Measurements from ENCODE around the gene CFTR. TPM values are rescaled to one million over a fixed set of nuclear protein-coding genes. Genes with fewer than 3 reads are reported as not detected.

CFTR gene
- total and polyA plus RNA-seq, 10 of the 15 experiments (the other 5 are each of a cell fraction or from before 2014, with no cell fraction given): 0.02 to 2.3 (median 0.21) TPM; not detected in 1

DNA sequence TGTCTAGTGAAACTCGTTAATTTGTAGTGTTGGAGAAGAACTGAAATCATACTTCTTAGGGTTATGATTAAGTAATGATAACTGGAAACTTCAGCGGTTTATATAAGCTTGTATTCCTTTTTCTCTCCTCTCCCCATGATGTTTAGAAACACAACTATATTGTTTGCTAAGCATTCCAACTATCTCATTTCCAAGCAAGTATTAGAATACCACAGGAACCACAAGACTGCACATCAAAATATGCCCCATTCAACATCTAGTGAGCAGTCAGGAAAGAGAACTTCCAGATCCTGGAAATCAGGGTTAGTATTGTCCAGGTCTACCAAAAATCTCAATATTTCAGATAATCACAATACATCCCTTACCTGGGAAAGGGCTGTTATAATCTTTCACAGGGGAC is 187.6 kb downstream of the CFTR start (continued):
- TF ChIP-seq, protein P1, sequence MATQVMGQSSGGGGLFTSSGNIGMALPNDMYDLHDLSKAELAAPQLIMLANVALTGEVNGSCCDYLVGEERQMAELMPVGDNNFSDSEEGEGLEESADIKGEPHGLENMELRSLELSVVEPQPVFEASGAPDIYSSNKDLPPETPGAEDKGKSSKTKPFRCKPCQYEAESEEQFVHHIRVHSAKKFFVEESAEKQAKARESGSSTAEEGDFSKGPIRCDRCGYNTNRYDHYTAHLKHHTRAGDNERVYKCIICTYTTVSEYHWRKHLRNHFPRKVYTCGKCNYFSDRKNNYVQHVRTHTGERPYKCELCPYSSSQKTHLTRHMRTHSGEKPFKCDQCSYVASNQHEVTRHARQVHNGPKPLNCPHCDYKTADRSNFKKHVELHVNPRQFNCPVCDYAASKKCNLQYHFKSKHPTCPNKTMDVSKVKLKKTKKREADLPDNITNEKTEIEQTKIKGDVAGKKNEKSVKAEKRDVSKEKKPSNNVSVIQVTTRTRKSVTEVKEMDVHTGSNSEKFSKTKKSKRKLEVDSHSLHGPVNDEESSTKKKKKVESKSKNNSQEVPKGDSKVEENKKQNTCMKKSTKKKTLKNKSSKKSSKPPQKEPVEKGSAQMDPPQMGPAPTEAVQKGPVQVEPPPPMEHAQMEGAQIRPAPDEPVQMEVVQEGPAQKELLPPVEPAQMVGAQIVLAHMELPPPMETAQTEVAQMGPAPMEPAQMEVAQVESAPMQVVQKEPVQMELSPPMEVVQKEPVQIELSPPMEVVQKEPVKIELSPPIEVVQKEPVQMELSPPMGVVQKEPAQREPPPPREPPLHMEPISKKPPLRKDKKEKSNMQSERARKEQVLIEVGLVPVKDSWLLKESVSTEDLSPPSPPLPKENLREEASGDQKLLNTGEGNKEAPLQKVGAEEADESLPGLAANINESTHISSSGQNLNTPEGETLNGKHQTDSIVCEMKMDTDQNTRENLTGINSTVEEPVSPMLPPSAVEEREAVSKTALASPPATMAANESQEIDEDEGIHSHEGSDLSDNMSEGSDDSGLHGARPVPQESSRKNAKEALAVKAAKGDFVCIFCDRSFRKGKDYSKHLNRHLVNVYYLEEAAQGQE (IDR thresholded peaks at IDR 0.05; ENCODE audit: low read depth, low read length): no peak

DNA sequence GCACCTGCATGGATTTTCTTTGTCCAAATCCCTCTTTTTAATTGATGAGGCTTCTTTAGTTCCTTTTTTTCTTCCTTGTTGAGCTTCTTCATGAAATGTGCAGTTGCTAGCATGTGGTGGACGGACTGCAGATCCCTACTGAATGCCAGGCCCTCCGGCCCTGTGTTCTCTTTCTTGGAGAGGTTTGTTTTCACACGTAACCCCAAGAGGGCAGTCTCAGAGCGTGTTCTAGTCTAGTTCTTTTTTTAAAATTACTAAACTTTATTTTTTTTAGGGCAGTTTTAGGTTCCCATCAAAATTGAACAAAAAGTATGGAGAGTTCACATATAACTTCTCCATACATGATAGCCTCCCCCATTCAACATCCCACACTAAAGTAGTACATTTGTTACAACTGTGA is 190.0 kb downstream of the CFTR start:
- Histone ChIP-seq H4K20me1 (ENCODE audit: control insufficient read depth, insufficient read depth) (no peaks in the 10 kb centered on the region), H3K27me3 (replicated peaks in 1 of 2; ENCODE audit: control insufficient read depth in 2 of 2, insufficient read depth in 2 of 2, low read length in 1 of 2) (no peaks in the 10 kb centered on the region; a peak in 1 of 4 replicates), H3K27ac (ENCODE audit: control insufficient read depth, insufficient read depth) (no peak overlapping the region), H3K4me2 (ENCODE audit: control insufficient read depth, insufficient read depth) (no peak overlapping the region), H3K4me1 (ENCODE audit: control insufficient read depth, insufficient read depth, low read length) (no peaks in the 10 kb centered on the region), H3K9ac (ENCODE audit: control insufficient read depth, insufficient read depth, low read length) (no peak overlapping the region), H3K36me3 (ENCODE audit: control insufficient read depth in 2 of 2, insufficient read depth in 2 of 2, low read length in 1 of 2) (no peaks in the 10 kb centered on the region; a peak in 1 of 4 replicates), H3K4me3 (no peak overlapping the region), H2AFZ (ENCODE audit: control insufficient read depth, low read depth, low read length) (no peak overlapping the region), H3K79me2 (ENCODE audit: control insufficient read depth, insufficient read depth, low read length) (no peaks in the 10 kb centered on the region), H3K9me3 (replicated peaks; ENCODE audit: control insufficient read depth, insufficient read depth, low read length) (no peaks in the 10 kb centered on the region)
- 0 out of 2 replicates have a peak, but pooled peaks have one; percentile 11 for TF ChIP-seq RAD21 (IDR thresholded peaks at IDR 0.05; ENCODE audit: insufficient read depth, low read depth, low read length)
- TF ChIP-seq FOXK2 (IDR thresholded peaks at IDR 0.05): no peak
- TF ChIP-seq SIX5 (IDR thresholded peaks at IDR 0.05; ENCODE audit: low read depth, low read length, severe bottlenecking): no peak
- no peak for TF ChIP-seq NFYB (IDR thresholded peaks at IDR 0.05; ENCODE audit: insufficient read depth, low read depth, low read length)
- TF ChIP-seq SIN3A (IDR thresholded peaks at IDR 0.05; ENCODE audit: low read depth, low read length): no peak
- TF ChIP-seq TARDBP (IDR thresholded peaks at IDR 0.05; ENCODE audit: borderline replicate concordance): no peak
- no peak for TF ChIP-seq RFX5 (IDR thresholded peaks at IDR 0.05; ENCODE audit: low read depth, low read length)
- TF ChIP-seq, protein P2, sequence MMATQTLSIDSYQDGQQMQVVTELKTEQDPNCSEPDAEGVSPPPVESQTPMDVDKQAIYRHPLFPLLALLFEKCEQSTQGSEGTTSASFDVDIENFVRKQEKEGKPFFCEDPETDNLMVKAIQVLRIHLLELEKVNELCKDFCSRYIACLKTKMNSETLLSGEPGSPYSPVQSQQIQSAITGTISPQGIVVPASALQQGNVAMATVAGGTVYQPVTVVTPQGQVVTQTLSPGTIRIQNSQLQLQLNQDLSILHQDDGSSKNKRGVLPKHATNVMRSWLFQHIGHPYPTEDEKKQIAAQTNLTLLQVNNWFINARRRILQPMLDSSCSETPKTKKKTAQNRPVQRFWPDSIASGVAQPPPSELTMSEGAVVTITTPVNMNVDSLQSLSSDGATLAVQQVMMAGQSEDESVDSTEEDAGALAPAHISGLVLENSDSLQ (IDR thresholded peaks at IDR 0.05): no peak
- TF ChIP-seq, protein P3, sequence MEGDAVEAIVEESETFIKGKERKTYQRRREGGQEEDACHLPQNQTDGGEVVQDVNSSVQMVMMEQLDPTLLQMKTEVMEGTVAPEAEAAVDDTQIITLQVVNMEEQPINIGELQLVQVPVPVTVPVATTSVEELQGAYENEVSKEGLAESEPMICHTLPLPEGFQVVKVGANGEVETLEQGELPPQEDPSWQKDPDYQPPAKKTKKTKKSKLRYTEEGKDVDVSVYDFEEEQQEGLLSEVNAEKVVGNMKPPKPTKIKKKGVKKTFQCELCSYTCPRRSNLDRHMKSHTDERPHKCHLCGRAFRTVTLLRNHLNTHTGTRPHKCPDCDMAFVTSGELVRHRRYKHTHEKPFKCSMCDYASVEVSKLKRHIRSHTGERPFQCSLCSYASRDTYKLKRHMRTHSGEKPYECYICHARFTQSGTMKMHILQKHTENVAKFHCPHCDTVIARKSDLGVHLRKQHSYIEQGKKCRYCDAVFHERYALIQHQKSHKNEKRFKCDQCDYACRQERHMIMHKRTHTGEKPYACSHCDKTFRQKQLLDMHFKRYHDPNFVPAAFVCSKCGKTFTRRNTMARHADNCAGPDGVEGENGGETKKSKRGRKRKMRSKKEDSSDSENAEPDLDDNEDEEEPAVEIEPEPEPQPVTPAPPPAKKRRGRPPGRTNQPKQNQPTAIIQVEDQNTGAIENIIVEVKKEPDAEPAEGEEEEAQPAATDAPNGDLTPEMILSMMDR (IDR thresholded peaks at IDR 0.05 in 2 of 3, conservative IDR thresholded peaks at IDR 0.05 in 1 of 3; ENCODE audit: control insufficient read depth in 2 of 3, extremely low read depth in 1 of 3, insufficient read depth in 1 of 3, low read depth in 3 of 3, low read length in 3 of 3): peak in 1 of 3 experiments; percentile 11; a peak in 1 of 6 replicates
- no peak for TF ChIP-seq ZNF274 (IDR thresholded peaks at IDR 0.05; ENCODE audit: insufficient read depth, insufficient read length)
- no peak for TF ChIP-seq IRF4 (IDR thresholded peaks at IDR 0.05; ENCODE audit: low read depth, low read length)
- ATAC-seq (no peak), DNase-seq (ENCODE audit: low read depth, low spot score) (no peak), FAIRE-seq (no peak)
- ChIA-PET SMC1A (ENCODE audit: uncharacterized antibody, unreplicated experiment) (interaction anchor here (0.7 to 1.3 kb wide), 5 partner anchors 9 to 211 kb away, joined by 3 to 6 read pairs (median 3); no protein-coding TSS in a partner anchor), POLR2A (no interaction called here), CTCF (interaction anchor here (0.7 to 1.7 kb wide), 3 partner anchors 37 to 269 kb away, joined by 3 to 8 read pairs (median 5); no protein-coding TSS in a partner anchor), RAD21 (ENCODE audit: unreplicated experiment) (interaction anchor here (1.1 to 1.3 kb wide), 2 partner anchors 46 to 270 kb away, joined by 3 to 4 read pairs; no protein-coding TSS in a partner anchor)
- in situ Hi-C loops (cut with MboI) (no loop called here), intact Hi-C loops (cut with micrococcal nuclease; ENCODE audit: unreplicated experiment) (no loop called here)
- BruUV-seq (replicated peaks): no TSS peak
- 31% methylated on average over 4 of the region's 4 CpGs for WGBS (ENCODE audit: insufficient coverage, insufficient replicate concordance, low lambda C conversion rate, missing lambda C conversion rate)

Measured in GM12878 (cell line).